Thoracic aorta (tissue), 2 donors: ENCODE measurements around the gene ISG20. TPM values are rescaled to one million over a fixed set of nuclear protein-coding genes. Genes with fewer than 3 reads are reported as not detected.

ENCODE experiments used
- ATAC-seq: fragments of 150-250 bp; one replicate; pipeline ENCODE4 v1.8.0; 2017; ENCODE audit warnings: low read depth; ENCODE audit not compliant: insufficient number of reproducible peaks, low FRiP score
- DNase-seq: peaks from one replicate; pipeline ENCODE4 v3.0.0-alpha.2; 2020; ENCODE audit warnings: low spot score
- H3K27ac ChIP-seq, 2 donors: fragments of 200-600 bp; sonication (generic); 1 replicate in 1 of 2; 2 replicates in 1 of 2; pipeline ENCODE4 v1.5.1; 2016; ENCODE audit warnings: mild to moderate bottlenecking in 2 of 2, moderate library complexity in 2 of 2
- H3K27me3 ChIP-seq: fragments of 200-600 bp; sonication (generic); replicated peaks from 2 replicates; pipeline ENCODE4 v1.6.0; 2016; ENCODE audit warnings: mild to moderate bottlenecking; ENCODE audit not compliant: insufficient read depth
- H3K36me3 ChIP-seq: fragments of 200-600 bp; sonication (generic); one replicate; pipeline ENCODE4 v1.5.1; 2016
- H3K4me1 ChIP-seq, 2 donors: fragments of 200-600 bp; sonication (generic); 1 replicate in 1 of 2; 2 replicates in 1 of 2; pipeline versions ENCODE4 v1.5.1 to v1.6.0; 2016; ENCODE audit warnings: low read depth in 2 of 2, mild to moderate bottlenecking in 1 of 2; ENCODE audit not compliant: control insufficient read depth in 1 of 2
- H3K4me3 ChIP-seq: fragments of 200-600 bp; sonication (generic); 2 replicates; pipeline ENCODE4 v1.5.1; 2016; ENCODE audit warnings: mild to moderate bottlenecking
- H3K9me3 ChIP-seq: fragments of 200-600 bp; sonication (generic); 2 replicates; pipeline ENCODE4 v1.5.1; 2016
- CTCF ChIP-seq: fragments of 200-600 bp; sonication (generic); IDR thresholded peaks from one replicate; pipeline ENCODE4 v1.5.1; 2019; ENCODE audit warnings: antibody characterized with exemption
- total RNA-seq, 2 donors: library from RNA; depleted of rRNA; stranded (reverse); fragments of >200 nt; gene quantifications; one replicate each; pipeline versions ENCODE4 v1.1.0 to v1.2.3, GENCODE V29; 2016

The ISG20 gene
- total RNA-seq, 2 donors from 2014 or later: 16.2 to 32.1 TPM

DNA sequence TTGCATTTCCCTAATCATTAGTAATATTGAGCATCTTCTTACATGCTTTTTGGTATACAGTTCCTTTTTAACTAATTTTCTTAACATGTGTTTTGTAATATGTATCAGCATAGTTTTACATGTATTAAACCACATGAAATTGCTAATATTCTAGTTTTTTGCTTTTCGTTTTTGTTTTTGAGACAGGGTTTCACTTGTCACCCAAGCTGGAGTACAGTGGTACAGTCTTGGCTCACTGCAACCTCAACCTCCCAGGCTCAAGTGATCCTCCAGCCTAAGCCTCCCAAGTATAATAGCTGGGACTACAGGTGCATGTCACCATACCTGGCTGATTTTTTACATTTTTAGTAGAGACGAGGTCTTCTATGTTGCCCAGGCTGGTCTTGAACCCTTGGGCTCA is 4.4 kb upstream of the ISG20 start:
- ATAC-seq (no peak), DNase-seq (no peak)
- H3K36me3 ChIP-seq: peaks cover 20% of the 10 kb centered on the region
- no peak overlapping the region for H3K27ac ChIP-seq
- H3K9me3 ChIP-seq: no peaks in the 10 kb centered on the region
- no peaks in the 10 kb centered on the region for H3K27me3 ChIP-seq
- H3K4me3 ChIP-seq: no peak overlapping the region
- peaks cover 6 to 14% of the 10 kb centered on the region in 2 donors for H3K4me1 ChIP-seq
- no peak for TF ChIP-seq CTCF

GRCh38 chr15:88635318-88635717 is 3.5 kb upstream of the ISG20 start:
- no peaks in the 10 kb centered on the region for H3K27me3 ChIP-seq
- H3K27ac ChIP-seq: no peak overlapping the region
- no peak overlapping the region for H3K4me3 ChIP-seq
- peaks cover 6 to 23% of the 10 kb centered on the region in 2 donors for H3K4me1 ChIP-seq
- H3K36me3 ChIP-seq: peaks cover 13% of the 10 kb centered on the region
- ATAC-seq (no peak), DNase-seq (no peak)
- TF ChIP-seq CTCF: no peak
- no peaks in the 10 kb centered on the region for H3K9me3 ChIP-seq

- H3K9me3 ChIP-seq: no peaks in the 10 kb centered on the region
- peak overlapping the region in 1 of 2 donors; percentile 12 for H3K27ac ChIP-seq
- no peak for ATAC-seq
- H3K4me3 ChIP-seq: no peak overlapping the region
- DNase-seq: no peak
- H3K4me1 ChIP-seq: peaks cover 6 to 23% of the 10 kb centered on the region in 2 donors
- H3K27me3 ChIP-seq: no peaks in the 10 kb centered on the region
- peaks cover 9% of the 10 kb centered on the region for H3K36me3 ChIP-seq
- TF ChIP-seq CTCF: no peak
Observed at GRCh38 chr15:88636050-88636449, 2.8 kb upstream of the ISG20 start.

- no peak for ATAC-seq
Observed at GRCh38 chr15:88636654-88637053, 2.2 kb upstream of the ISG20 start.

DNA sequence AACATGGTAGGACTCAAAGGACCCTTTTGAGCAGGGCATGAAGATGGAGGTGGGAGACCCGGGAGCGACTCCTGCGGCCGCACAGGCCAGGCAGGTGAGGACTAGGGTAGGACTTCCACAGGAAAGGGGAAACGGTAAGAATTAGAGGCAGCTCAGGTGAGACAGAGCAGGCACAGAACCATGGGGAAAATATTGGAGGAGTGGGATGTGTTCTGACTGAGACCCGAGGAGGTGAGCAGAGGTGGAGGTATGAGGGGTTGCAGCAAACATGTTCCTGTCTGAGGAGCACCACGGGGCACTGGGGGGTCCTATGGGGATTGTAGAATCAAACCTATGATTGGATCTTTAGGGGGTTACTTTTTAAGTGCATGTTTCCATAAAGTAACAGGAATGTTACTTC is 1.4 kb upstream of the ISG20 start:
- no peak for ATAC-seq
- H3K27me3 ChIP-seq: no peaks in the 10 kb centered on the region
- H3K9me3 ChIP-seq: no peaks in the 10 kb centered on the region
- H3K4me3 ChIP-seq: no peak overlapping the region
- TF ChIP-seq CTCF: no peak
- H3K27ac ChIP-seq: peak overlapping the region; percentile 91 to 93
- H3K4me1 ChIP-seq: peaks cover 6 to 23% of the 10 kb centered on the region in 2 donors
- no peak for DNase-seq
- peaks cover 3% of the 10 kb centered on the region for H3K36me3 ChIP-seq

More at GRCh38 chr15:88636654-88637053, 2.2 kb upstream of the ISG20 start:
- DNase-seq: no peak
- Histone ChIP-seq H3K36me3 (peaks cover 9% of the 10 kb centered on the region), H3K27me3 (no peaks in the 10 kb centered on the region), H3K9me3 (no peaks in the 10 kb centered on the region), H3K4me3 (no peak overlapping the region), H3K27ac (peak overlapping the region in 1 of 2 donors; percentile 12), H3K4me1 (peaks cover 6 to 23% of the 10 kb centered on the region in 2 donors)
- TF ChIP-seq CTCF: no peak
